ENCODE results near the gene HVCN1. TPM values are rescaled to one million over a fixed set of nuclear protein-coding genes. Genes with fewer than 3 reads are reported as not detected.

The HVCN1 gene
- total and polyA plus RNA-seq, 2 of the 13 experiments (the other 11 are each of a cell fraction or from before 2014, with no cell fraction given): 0.49 to 1.3 TPM

- TF ChIP-seq HMGXB4 (CRISPR knock-in tag; IDR thresholded peaks at IDR 0.05; ENCODE audit: borderline replicate concordance in 1 of 2, low read depth in 1 of 2): 0 out of 4 replicates have a peak, but pooled peaks of 1 of the 2 experiments have one; percentile 2
- TF ChIP-seq EP300 (IDR thresholded peaks at IDR 0.05; ENCODE audit: low read depth in 2 of 2, low read length in 2 of 2): no peak
- no peak for TF ChIP-seq EP300 (CRISPR knock-in tag; IDR thresholded peaks at IDR 0.05; ENCODE audit: borderline replicate concordance)
- no peak for TF ChIP-seq SNAPC5 (CRISPR knock-in tag; IDR thresholded peaks at IDR 0.05; ENCODE audit: borderline replicate concordance)
- TF ChIP-seq KDM2A (CRISPR knock-in tag; IDR thresholded peaks at IDR 0.05; ENCODE audit: borderline replicate concordance, low read depth): no peak
- no peak for TF ChIP-seq SIN3B (IDR thresholded peaks at IDR 0.05; ENCODE audit: low read length)
- TF ChIP-seq, protein P1, sequence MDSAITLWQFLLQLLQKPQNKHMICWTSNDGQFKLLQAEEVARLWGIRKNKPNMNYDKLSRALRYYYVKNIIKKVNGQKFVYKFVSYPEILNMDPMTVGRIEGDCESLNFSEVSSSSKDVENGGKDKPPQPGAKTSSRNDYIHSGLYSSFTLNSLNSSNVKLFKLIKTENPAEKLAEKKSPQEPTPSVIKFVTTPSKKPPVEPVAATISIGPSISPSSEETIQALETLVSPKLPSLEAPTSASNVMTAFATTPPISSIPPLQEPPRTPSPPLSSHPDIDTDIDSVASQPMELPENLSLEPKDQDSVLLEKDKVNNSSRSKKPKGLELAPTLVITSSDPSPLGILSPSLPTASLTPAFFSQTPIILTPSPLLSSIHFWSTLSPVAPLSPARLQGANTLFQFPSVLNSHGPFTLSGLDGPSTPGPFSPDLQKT (CRISPR knock-in tag; IDR thresholded peaks at IDR 0.05; ENCODE audit: borderline replicate concordance): no peak
- TF ChIP-seq, protein P2, sequence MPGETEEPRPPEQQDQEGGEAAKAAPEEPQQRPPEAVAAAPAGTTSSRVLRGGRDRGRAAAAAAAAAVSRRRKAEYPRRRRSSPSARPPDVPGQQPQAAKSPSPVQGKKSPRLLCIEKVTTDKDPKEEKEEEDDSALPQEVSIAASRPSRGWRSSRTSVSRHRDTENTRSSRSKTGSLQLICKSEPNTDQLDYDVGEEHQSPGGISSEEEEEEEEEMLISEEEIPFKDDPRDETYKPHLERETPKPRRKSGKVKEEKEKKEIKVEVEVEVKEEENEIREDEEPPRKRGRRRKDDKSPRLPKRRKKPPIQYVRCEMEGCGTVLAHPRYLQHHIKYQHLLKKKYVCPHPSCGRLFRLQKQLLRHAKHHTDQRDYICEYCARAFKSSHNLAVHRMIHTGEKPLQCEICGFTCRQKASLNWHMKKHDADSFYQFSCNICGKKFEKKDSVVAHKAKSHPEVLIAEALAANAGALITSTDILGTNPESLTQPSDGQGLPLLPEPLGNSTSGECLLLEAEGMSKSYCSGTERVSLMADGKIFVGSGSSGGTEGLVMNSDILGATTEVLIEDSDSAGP (CRISPR knock-in tag; IDR thresholded peaks at IDR 0.05; ENCODE audit: borderline replicate concordance): no peak
- no peak for TF ChIP-seq STAT6 (CRISPR knock-in tag; IDR thresholded peaks at IDR 0.05; ENCODE audit: borderline replicate concordance)
These were observed 16.4 kb upstream of the HVCN1 start (continued) for GRCh38 chr12:110705309-110705708.
